ENCODE data around the gene DHRSX.

DHRSX gene

GRCh38 chrX:2418000-2418399 is 82.8 kb downstream of the DHRSX start:
- DNase-seq, result no peak
- no peak overlapping the region for H4K5ac ChIP-seq (ENCODE audit: low read length)
- H4K8ac ChIP-seq (ENCODE audit: low read depth, low read length), result no peak overlapping the region
- H3K56ac ChIP-seq (ENCODE audit: low read length), result no peak overlapping the region
- no peak overlapping the region for H2BK120ac ChIP-seq (ENCODE audit: low read depth, low read length)
- H3K4me2 ChIP-seq (ENCODE audit: low read length), result no peak overlapping the region
- no peak overlapping the region for H2BK5ac ChIP-seq (ENCODE audit: low read length)
- no CpG with 5 or more reads among the region's 2 CpGs for WGBS (ENCODE audit: extremely low coverage, insufficient coverage, low lambda C conversion rate)
- H3K4ac ChIP-seq (ENCODE audit: low read depth, low read length), result no peak overlapping the region
- H3K79me2 ChIP-seq (ENCODE audit: control insufficient read depth, insufficient read depth, low read length), result no peaks in the 10 kb centered on the region
- H3K27ac ChIP-seq (ENCODE audit: low read depth, low read length), result no peak overlapping the region
- H2BK15ac ChIP-seq (replicated peaks; ENCODE audit: low read depth), result no peak overlapping the region
- H3K4me1 ChIP-seq (ENCODE audit: control insufficient read depth, low read depth, low read length), result no peaks in the 10 kb centered on the region
- no peak overlapping the region for H3K18ac ChIP-seq (ENCODE audit: low read length)
- H3K27me3 ChIP-seq (ENCODE audit: insufficient read depth, low read length, poor library complexity), result no peaks in the 10 kb centered on the region
- H3K4me3 ChIP-seq (ENCODE audit: low read length), result no peak overlapping the region
- H3K23ac ChIP-seq (ENCODE audit: low read length), result no peak overlapping the region
- H3K79me1 ChIP-seq (ENCODE audit: low read length), result peaks cover 7% of the 10 kb centered on the region
- H2AK5ac ChIP-seq (ENCODE audit: low read length), result no peak overlapping the region
- no peaks in the 10 kb centered on the region for H3K36me3 ChIP-seq (ENCODE audit: control insufficient read depth, insufficient read depth, low read length)
- no peak overlapping the region for H3K9ac ChIP-seq (ENCODE audit: low read length)

- WGBS (ENCODE audit: extremely low coverage, insufficient coverage, low lambda C conversion rate), result no CpG with 5 or more reads among the region's 1 CpG
- Histone ChIP-seq H3K23ac (ENCODE audit: low read length) (no peak overlapping the region), H3K36me3 (ENCODE audit: control insufficient read depth, insufficient read depth, low read length) (no peaks in the 10 kb centered on the region), H3K4ac (ENCODE audit: low read depth, low read length) (no peak overlapping the region), H2BK15ac (replicated peaks; ENCODE audit: low read depth) (no peak overlapping the region), H2BK5ac (ENCODE audit: low read length) (no peak overlapping the region), H3K79me1 (ENCODE audit: low read length) (peaks cover 7% of the 10 kb centered on the region), H3K9ac (ENCODE audit: low read length) (no peak overlapping the region), H3K18ac (ENCODE audit: low read length) (no peak overlapping the region), H2BK120ac (ENCODE audit: low read depth, low read length) (no peak overlapping the region), H3K4me3 (ENCODE audit: low read length) (no peak overlapping the region), H2AK5ac (ENCODE audit: low read length) (no peak overlapping the region), H3K56ac (ENCODE audit: low read length) (no peak overlapping the region), H4K8ac (ENCODE audit: low read depth, low read length) (no peak overlapping the region), H3K27ac (ENCODE audit: low read depth, low read length) (no peak overlapping the region), H3K27me3 (ENCODE audit: insufficient read depth, low read length, poor library complexity) (no peaks in the 10 kb centered on the region), H3K79me2 (ENCODE audit: control insufficient read depth, insufficient read depth, low read length) (no peaks in the 10 kb centered on the region), H3K4me1 (ENCODE audit: control insufficient read depth, low read depth, low read length) (no peaks in the 10 kb centered on the region), H4K5ac (ENCODE audit: low read length) (no peak overlapping the region), H3K4me2 (ENCODE audit: low read length) (no peak overlapping the region)
- no peak for DNase-seq
Observed at GRCh38 chrX:2416851-2417604, 83.7 kb downstream of the DHRSX start.

- no peak overlapping the region for H3K4ac ChIP-seq (ENCODE audit: low read depth, low read length)
- no peak overlapping the region for H3K4me3 ChIP-seq (ENCODE audit: low read length)
- no peak overlapping the region for H3K9ac ChIP-seq (ENCODE audit: low read length)
- no peak overlapping the region for H3K27ac ChIP-seq (ENCODE audit: low read depth, low read length)
- no peak overlapping the region for H3K56ac ChIP-seq (ENCODE audit: low read length)
- no peak overlapping the region for H3K18ac ChIP-seq (ENCODE audit: low read length)
- H3K4me2 ChIP-seq (ENCODE audit: low read length), result no peak overlapping the region
- H2BK15ac ChIP-seq (replicated peaks; ENCODE audit: low read depth), result no peak overlapping the region
- no peak overlapping the region for H2BK5ac ChIP-seq (ENCODE audit: low read length)
- H3K23ac ChIP-seq (ENCODE audit: low read length), result no peak overlapping the region
- WGBS (ENCODE audit: extremely low coverage, insufficient coverage, low lambda C conversion rate), result 100% methylated on average over 1 of the region's 2 CpGs
- peaks cover 9% of the 10 kb centered on the region for H3K79me1 ChIP-seq (ENCODE audit: low read length)
- H4K5ac ChIP-seq (ENCODE audit: low read length), result no peak overlapping the region
- no peaks in the 10 kb centered on the region for H3K79me2 ChIP-seq (ENCODE audit: control insufficient read depth, insufficient read depth, low read length)
- no peak for DNase-seq
- H3K27me3 ChIP-seq (ENCODE audit: insufficient read depth, low read length, poor library complexity), result no peaks in the 10 kb centered on the region
- H2BK120ac ChIP-seq (ENCODE audit: low read depth, low read length), result no peak overlapping the region
- H2AK5ac ChIP-seq (ENCODE audit: low read length), result no peak overlapping the region
- H3K36me3 ChIP-seq (ENCODE audit: control insufficient read depth, insufficient read depth, low read length), result no peaks in the 10 kb centered on the region
- no peak overlapping the region for H4K8ac ChIP-seq (ENCODE audit: low read depth, low read length)
- no peaks in the 10 kb centered on the region for H3K4me1 ChIP-seq (ENCODE audit: control insufficient read depth, low read depth, low read length)
Observed at GRCh38 chrX:2414384-2414783, 86.4 kb downstream of the DHRSX start.

GRCh38 chrX:2413969-2414368 is 86.8 kb downstream of the DHRSX start:
- Histone ChIP-seq H3K23ac (ENCODE audit: low read length) (no peak overlapping the region), H4K5ac (ENCODE audit: low read length) (no peak overlapping the region), H3K56ac (ENCODE audit: low read length) (no peak overlapping the region), H2BK5ac (ENCODE audit: low read length) (no peak overlapping the region), H2BK15ac (replicated peaks; ENCODE audit: low read depth) (no peak overlapping the region), H3K18ac (ENCODE audit: low read length) (no peak overlapping the region), H3K79me1 (ENCODE audit: low read length) (peaks cover 9% of the 10 kb centered on the region), H3K4me3 (ENCODE audit: low read length) (no peak overlapping the region), H2BK120ac (ENCODE audit: low read depth, low read length) (no peak overlapping the region), H2AK5ac (ENCODE audit: low read length) (no peak overlapping the region), H3K9ac (ENCODE audit: low read length) (no peak overlapping the region), H3K4me1 (ENCODE audit: control insufficient read depth, low read depth, low read length) (no peaks in the 10 kb centered on the region), H3K36me3 (ENCODE audit: control insufficient read depth, insufficient read depth, low read length) (no peaks in the 10 kb centered on the region), H3K4ac (ENCODE audit: low read depth, low read length) (no peak overlapping the region), H3K4me2 (ENCODE audit: low read length) (no peak overlapping the region), H3K79me2 (ENCODE audit: control insufficient read depth, insufficient read depth, low read length) (no peaks in the 10 kb centered on the region), H3K27ac (ENCODE audit: low read depth, low read length) (no peak overlapping the region), H3K27me3 (ENCODE audit: insufficient read depth, low read length, poor library complexity) (no peaks in the 10 kb centered on the region), H4K8ac (ENCODE audit: low read depth, low read length) (no peak overlapping the region)
- whole genome bisulfite sequencing (ENCODE audit: extremely low coverage, insufficient coverage, low lambda C conversion rate), result 100% methylated on average over 2 of the region's 2 CpGs
- DNase-seq, result no peak

GRCh38 chrX:2412131-2412530 is 88.6 kb downstream of the DHRSX start:
- no peak overlapping the region for H3K4ac ChIP-seq (ENCODE audit: low read depth, low read length)
- H3K36me3 ChIP-seq (ENCODE audit: control insufficient read depth, insufficient read depth, low read length), result peaks cover 2% of the 10 kb centered on the region
- H3K27me3 ChIP-seq (ENCODE audit: insufficient read depth, low read length, poor library complexity), result no peaks in the 10 kb centered on the region
- H3K4me2 ChIP-seq (ENCODE audit: low read length), result no peak overlapping the region
- no peak overlapping the region for H4K8ac ChIP-seq (ENCODE audit: low read depth, low read length)
- no peak overlapping the region for H3K56ac ChIP-seq (ENCODE audit: low read length)
- no peak overlapping the region for H3K9ac ChIP-seq (ENCODE audit: low read length)
- no peaks in the 10 kb centered on the region for H3K4me1 ChIP-seq (ENCODE audit: control insufficient read depth, low read depth, low read length)
- no peak overlapping the region for H3K4me3 ChIP-seq (ENCODE audit: low read length)
- no peak overlapping the region for H3K18ac ChIP-seq (ENCODE audit: low read length)
- H4K5ac ChIP-seq (ENCODE audit: low read length), result no peak overlapping the region
- no peak overlapping the region for H2AK5ac ChIP-seq (ENCODE audit: low read length)
- DNase-seq, result no peak
- no peaks in the 10 kb centered on the region for H3K79me2 ChIP-seq (ENCODE audit: control insufficient read depth, insufficient read depth, low read length)
- no peak overlapping the region for H2BK120ac ChIP-seq (ENCODE audit: low read depth, low read length)
- WGBS (ENCODE audit: extremely low coverage, insufficient coverage, low lambda C conversion rate), result no CpG with 5 or more reads among the region's 9 CpGs
- H2BK5ac ChIP-seq (ENCODE audit: low read length), result no peak overlapping the region
- no peak overlapping the region for H3K23ac ChIP-seq (ENCODE audit: low read length)
- no peak overlapping the region for H2BK15ac ChIP-seq (replicated peaks; ENCODE audit: low read depth)
- H3K79me1 ChIP-seq (ENCODE audit: low read length), result peaks cover 9% of the 10 kb centered on the region
- H3K27ac ChIP-seq (ENCODE audit: low read depth, low read length), result no peak overlapping the region
